Transverse colon (tissue), 4 donors: ENCODE results near the gene ERVV-1.

Experiments
- CTCF ChIP-seq, 5 experiments: fragments of 200-600 bp in 3 of 5; fragments of 450-650 bp in 2 of 5; sonication (generic) in 3 of 5; IDR thresholded peaks; 1 replicate in 2 of 5; 2 replicates in 3 of 5; pipeline ENCODE4 v1.5.1; 2016 to 2017; ENCODE audit warnings: antibody characterized with exemption in 5 of 5, inconsistent platforms in 3 of 5, mild to moderate bottlenecking in 2 of 5, moderate library complexity in 1 of 5
- EP300 ChIP-seq: sonication (generic); formaldehyde crosslinking; IDR thresholded peaks from one replicate; pipeline ENCODE4 v1.6.1; 2017; ENCODE audit warnings: antibody characterized with exemption, low read depth
- POLR2A ChIP-seq: fragments of 450-650 bp; IDR thresholded peaks from one replicate; pipeline ENCODE4 v1.6.1; 2016; ENCODE audit warnings: antibody characterized with exemption, mild to moderate bottlenecking, moderate library complexity
- POLR2AphosphoS5 ChIP-seq, 3 donors: sonication (generic); formaldehyde crosslinking; IDR thresholded peaks; one replicate each; pipeline ENCODE4 v1.6.1; 2016; ENCODE audit warnings: antibody characterized with exemption in 3 of 3

- no peak for TF ChIP-seq CTCF (IDR thresholded peaks at IDR 0.05)
- TF ChIP-seq POLR2AphosphoS5 (IDR thresholded peaks at IDR 0.05), result no peak
- no peak for TF ChIP-seq POLR2A
- TF ChIP-seq EP300, result no peak
Observed at GRCh38 chr19:53057904-53058580, 44.3 kb downstream of the ERVV-1 start.
